Activated B cell treated with CpG ODN at 0.5 μM for 24 hours (primary cell): ENCODE data around the gene CD180. TPM values are rescaled to one million over a fixed set of nuclear protein-coding genes. Genes with fewer than 3 reads are reported as not detected.

ENCODE experiments used
- ATAC-seq: fragments of 200-7000 bp; cut with Tn5 transposase; one replicate; pipeline ENCODE4 v1.10.0; 2021; ENCODE audit warnings: low read depth, mild to moderate bottlenecking, moderate library complexity
- CTCF ChIA-PET: fragments of 350-600 bp; sonication (Branson Sonifier 250); formaldehyde crosslinking; loops from one replicate; lab custom pipeline; 2021; ENCODE audit warnings: antibody characterized with exemption; lab: Charles Lee
- POLR2A ChIA-PET: fragments of 350-600 bp; sonication (Branson Sonifier 250); formaldehyde crosslinking; loops from one replicate; lab custom pipeline; 2021; ENCODE audit warnings: antibody characterized with exemption; lab: Charles Lee
- DNase-seq: peaks from one replicate; pipeline ENCODE4 v3.0.0; 2022
- H3K27ac Mint-ChIP-seq: one replicate; pipeline ENCODE4 v1.8.0; 2020; ENCODE audit warnings: mixed read lengths
- H3K27me3 Mint-ChIP-seq: one replicate; pipeline ENCODE4 v1.8.0; 2021; ENCODE audit warnings: mixed read lengths
- H3K36me3 Mint-ChIP-seq: one replicate; pipeline ENCODE4 v1.8.0; 2021; ENCODE audit warnings: low read depth, mixed read lengths
- H3K4me1 Mint-ChIP-seq: one replicate; pipeline ENCODE4 v1.8.0; 2021; ENCODE audit warnings: mixed read lengths
- H3K4me3 Mint-ChIP-seq: one replicate; pipeline ENCODE4 v1.8.0; 2020; ENCODE audit warnings: mild to moderate bottlenecking, mixed read lengths
- H3K9me3 Mint-ChIP-seq: one replicate; pipeline ENCODE4 v1.8.0; 2020; ENCODE audit warnings: mixed read lengths
- CTCF ChIP-seq: fragments of 200-600 bp; IDR thresholded peaks from one replicate; pipeline ENCODE4 v1.8.0; 2022; ENCODE audit warnings: antibody characterized with exemption, mild to moderate bottlenecking
- intact Hi-C: fragments of 100-400 bp; cut with micrococcal nuclease; formaldehyde crosslinking; loops from one replicate; pipeline ENCODE4 v1.15.1; 2024
- total RNA-seq: library from RNA; stranded (reverse); gene quantifications from 2 replicates; pipeline ENCODE4 v1.2.3, GENCODE V29; 2022

Gene CD180
- total RNA-seq, 1 donor from 2014 or later, result 35.7 TPM

GRCh38 chr5:67222243-67223025 is 25.8 kb upstream of the CD180 start:
- intact Hi-C loops, result loop anchor here (2.0 to 5.0 kb wide), 3 partner anchors 24 to 1210 kb away; no protein-coding TSS in a partner anchor
- H3K4me1 Mint-ChIP-seq, result peaks cover 57% of the 10 kb centered on the region
- H3K9me3 Mint-ChIP-seq, result no peaks in the 10 kb centered on the region

GRCh38 chr5:67221487-67222242 is 25.1 kb upstream of the CD180 start:
- POLR2A ChIA-PET, result interaction anchor here (0.7 to 2.7 kb wide), 19 partner anchors 10 to 1044 kb away, joined by 3 to 28 read pairs (median 6); partner anchors contain the start of genes CD180 and PIK3R1
- Mint-ChIP-seq H3K4me1 (peaks cover 65% of the 10 kb centered on the region), H3K36me3 (no peaks in the 10 kb centered on the region), H3K27me3 (no peaks in the 10 kb centered on the region), H3K4me3 (peak overlapping the region; percentile 78), H3K9me3 (no peaks in the 10 kb centered on the region), H3K27ac (peak overlapping the region; percentile 97)
- DNase-seq, result no peak
- CTCF ChIA-PET, result interaction anchor here (0.8 to 2.8 kb wide), 9 partner anchors 11 to 1031 kb away, joined by 3 to 12 read pairs (median 5); no protein-coding TSS in a partner anchor
- ATAC-seq, result peak; percentile 75
- TF ChIP-seq CTCF, result no peak
- intact Hi-C loops, result loop anchor here (1.0 to 5.0 kb wide), 4 partner anchors 14 to 1211 kb away; no protein-coding TSS in a partner anchor

More at GRCh38 chr5:67222243-67223025, 25.8 kb upstream of the CD180 start:
- Mint-ChIP-seq H3K27ac (peak overlapping the region; percentile 97), H3K36me3 (no peaks in the 10 kb centered on the region), H3K4me3 (peak overlapping the region; percentile 78), H3K27me3 (no peaks in the 10 kb centered on the region)
- no peak for TF ChIP-seq CTCF
- no peak for DNase-seq
- peak; percentile 48 for ATAC-seq
- POLR2A ChIA-PET, result interaction anchor here (0.5 to 2.7 kb wide), 18 partner anchors 10 to 1031 kb away, joined by 3 to 28 read pairs (median 6); partner anchors contain the start of genes CD180 and PIK3R1
- CTCF ChIA-PET, result interaction anchor here (0.7 to 2.8 kb wide), 10 partner anchors 12 to 1030 kb away, joined by 3 to 12 read pairs (median 5); no protein-coding TSS in a partner anchor

- H3K27me3 Mint-ChIP-seq, result no peaks in the 10 kb centered on the region
- POLR2A ChIA-PET, result interaction anchor here (1.0 to 2.9 kb wide), 9 partner anchors 9 to 1000 kb away, joined by 5 to 20 read pairs (median 10); partner anchors contain the start of gene CD180
- no peaks in the 10 kb centered on the region for H3K36me3 Mint-ChIP-seq
- TF ChIP-seq CTCF, result no peak
- CTCF ChIA-PET, result interaction anchor here (1.0 to 1.1 kb wide), 2 partner anchors 20 to 59 kb away, joined by 3 to 7 read pairs; partner anchors contain the start of gene CD180
- ATAC-seq (no peak), DNase-seq (no peak)
- peaks cover 65% of the 10 kb centered on the region for H3K4me1 Mint-ChIP-seq
- no peaks in the 10 kb centered on the region for H3K9me3 Mint-ChIP-seq
- peak overlapping the region; percentile 98 for H3K27ac Mint-ChIP-seq
- peak overlapping the region; percentile 76 for H3K4me3 Mint-ChIP-seq
- intact Hi-C loops, result loop anchor here (1.0 kb wide), 1 partner anchor 9 kb away; no protein-coding TSS in a partner anchor
Measured at GRCh38 chr5:67216564-67216963, 20.0 kb upstream of the CD180 start.

GRCh38 chr5:67215519-67216471 is 19.2 kb upstream of the CD180 start:
- Mint-ChIP-seq H3K4me1 (peaks cover 58% of the 10 kb centered on the region), H3K27ac (peak overlapping the region; percentile 98), H3K36me3 (no peaks in the 10 kb centered on the region), H3K27me3 (no peaks in the 10 kb centered on the region), H3K9me3 (no peaks in the 10 kb centered on the region), H3K4me3 (peak overlapping the region; percentile 76)
- intact Hi-C loops, result loop anchor here (1.0 kb wide), 1 partner anchor 8 kb away; no protein-coding TSS in a partner anchor
- TF ChIP-seq CTCF, result no peak
- CTCF ChIA-PET, result interaction anchor here (0.6 to 2.5 kb wide), 6 partner anchors 9 to 1056 kb away, joined by 3 to 13 read pairs (median 6); no protein-coding TSS in a partner anchor
- POLR2A ChIA-PET, result interaction anchor here (1.0 to 2.9 kb wide), 12 partner anchors 9 to 1001 kb away, joined by 3 to 20 read pairs (median 6); partner anchors contain the start of genes CD180 and PIK3R1
- DNase-seq (peak; percentile 70), ATAC-seq (peak; percentile 98)
